H1 (cell line): ENCODE measurements around the gene ANKUB1. TPM values are rescaled to one million over a fixed set of nuclear protein-coding genes. Genes with fewer than 3 reads are reported as not detected.

Experiments used
- CTCF ChIA-PET: fragments of 300-600 bp; sonication (Branson Sonifier 250); formaldehyde crosslinking; loops from one replicate; lab custom pipeline; 2021; ENCODE audit not compliant: partially characterized antibody; lab: Charles Lee
- POLR2A ChIA-PET: fragments of 300-600 bp; sonication (Branson Sonifier 250); formaldehyde crosslinking; loops from one replicate; lab custom pipeline; 2021; ENCODE audit warnings: inconsistent platforms; ENCODE audit not compliant: partially characterized antibody; lab: Charles Lee
- DNase-seq, 2 experiments: peaks; one replicate each; pipeline versions ENCODE4 v3.0.0 to v3.0.0-alpha.2; 2010 to 2022; ENCODE audit warnings: low spot score in 2 of 2, low read depth in 1 of 2, mixed read lengths in 1 of 2
- FAIRE-seq: peaks from 2 replicates; lab custom pipeline; 2011; peaks lifted over from hg19 to GRCh38; lab: Jason Lieb, UNC
- H2AFZ ChIP-seq: 2 replicates; pipeline ENCODE4 v1.8.1; 2012; ENCODE audit warnings: low read length, inconsistent platforms
- H2AK5ac ChIP-seq: 2 replicates; pipeline ENCODE4 v1.6.1; 2013; ENCODE audit warnings: low read depth, low read length
- H2BK120ac ChIP-seq: replicated peaks from 2 replicates; pipeline ENCODE3; 2013; ENCODE audit warnings: low read depth, low read length, inconsistent platforms
- H2BK12ac ChIP-seq: 2 replicates; pipeline ENCODE4 v1.6.1; 2013; ENCODE audit warnings: low read depth, low read length
- H2BK15ac ChIP-seq: 2 replicates; pipeline ENCODE4 v1.6.1; 2013; ENCODE audit warnings: low read length
- H2BK20ac ChIP-seq: 2 replicates; pipeline ENCODE4 v1.6.1; 2013; ENCODE audit warnings: low read length
- H2BK5ac ChIP-seq: 2 replicates; pipeline ENCODE4 v1.6.1; 2013; ENCODE audit warnings: low read depth, low read length
- H3K14ac ChIP-seq: 2 replicates; pipeline ENCODE4 v1.6.1; 2013; ENCODE audit warnings: inconsistent platforms; ENCODE audit not compliant: insufficient read length
- H3K18ac ChIP-seq: 2 replicates; pipeline ENCODE4 v1.6.1; 2013; ENCODE audit warnings: low read length; ENCODE audit errors: extremely low read depth
- H3K23ac ChIP-seq: 2 replicates; pipeline ENCODE4 v1.6.1; 2013; ENCODE audit warnings: inconsistent platforms; ENCODE audit not compliant: insufficient read length
- H3K23me2 ChIP-seq: 2 replicates; pipeline ENCODE4 v1.6.1; 2013; ENCODE audit warnings: low read depth, low read length
- H3K27ac ChIP-seq: 2 replicates; pipeline ENCODE4 v1.6.1; 2011; ENCODE audit warnings: low read depth, low read length, inconsistent platforms
- H3K27me3 ChIP-seq, 4 experiments: replicated peaks in 1 of 4; 1 replicate in 1 of 4; 2 replicates in 3 of 4; pipeline versions ENCODE4 v1.6.1 to v1.8.1; 2011 to 2013; ENCODE audit warnings: low read length in 3 of 4, mild to moderate bottlenecking in 3 of 4, inconsistent platforms in 2 of 4, mixed read lengths in 2 of 4, moderate library complexity in 1 of 4; ENCODE audit not compliant: control insufficient read depth in 3 of 4, insufficient read depth in 3 of 4; ENCODE audit errors: extremely low read depth in 1 of 4
- H3K36me3 ChIP-seq, 4 experiments: 2 replicates each; pipeline versions ENCODE4 v1.6.1 to v1.8.1; 2011 to 2013; ENCODE audit warnings: mild to moderate bottlenecking in 4 of 4, low read length in 3 of 4, moderate library complexity in 2 of 4, control low read depth in 1 of 4, inconsistent platforms in 1 of 4; ENCODE audit not compliant: insufficient read depth in 4 of 4, control insufficient read depth in 2 of 4
- H3K4ac ChIP-seq: replicated peaks from 2 replicates; pipeline ENCODE3; 2013; ENCODE audit warnings: low read length, low read depth, mixed read lengths, inconsistent platforms; ENCODE audit not compliant: insufficient read length
- H3K4me1 ChIP-seq, 4 experiments: replicated peaks in 1 of 4; 1 replicate in 1 of 4; 2 replicates in 3 of 4; pipeline versions ENCODE4 v1.6.1 to v1.8.1; 2011 to 2013; ENCODE audit warnings: low read length in 3 of 4, inconsistent platforms in 2 of 4, mixed read lengths in 1 of 4; ENCODE audit not compliant: insufficient read depth in 4 of 4, control insufficient read depth in 3 of 4
- H3K4me2 ChIP-seq, 2 experiments: 2 replicates each; pipeline versions ENCODE4 v1.6.1 to v1.8.1; 2011 to 2013; ENCODE audit warnings: low read depth in 2 of 2, low read length in 2 of 2, control low read depth in 1 of 2, inconsistent platforms in 1 of 2, mild to moderate bottlenecking in 1 of 2; ENCODE audit not compliant: insufficient read depth in 1 of 2
- H3K4me3 ChIP-seq, 4 experiments: fragments of 200-600, 300-600 bp in 1 of 4; sonication (generic), shearing (Covaris generic), sonication (Bioruptor Twin) in 1 of 4; 2 replicates each; pipeline versions ENCODE4 v1.5.1 to v1.8.1; 2011 to 2016; ENCODE audit warnings: low read length in 4 of 4, low read depth in 3 of 4, control low read depth in 2 of 4, inconsistent platforms in 2 of 4, mild to moderate bottlenecking in 2 of 4, mixed read lengths in 1 of 4, moderate library complexity in 1 of 4; ENCODE audit not compliant: insufficient read depth in 2 of 4; ENCODE audit errors: extremely low read depth in 1 of 4
- H3K56ac ChIP-seq: replicated peaks from 2 replicates; pipeline ENCODE3; 2013; ENCODE audit warnings: low read depth, mild to moderate bottlenecking, mixed read lengths, low read length, inconsistent platforms; ENCODE audit not compliant: insufficient read length
- H3K79me1 ChIP-seq: 2 replicates; pipeline ENCODE4 v1.6.1; 2013; ENCODE audit warnings: low read depth, low read length, control low read depth
- H3K79me2 ChIP-seq, 2 experiments: 2 replicates each; pipeline versions ENCODE4 v1.6.1 to v1.8.1; 2012 to 2013; ENCODE audit warnings: low read length in 2 of 2, mild to moderate bottlenecking in 2 of 2, inconsistent platforms in 1 of 2; ENCODE audit not compliant: insufficient read depth in 2 of 2, control insufficient read depth in 1 of 2
- H3K9ac ChIP-seq, 4 experiments: replicated peaks in 1 of 4; 1 replicate in 1 of 4; 2 replicates in 3 of 4; pipeline versions ENCODE4 v1.6.1 to v1.8.1; 2011 to 2013; ENCODE audit warnings: low read depth in 3 of 4, low read length in 3 of 4, control low read depth in 2 of 4, mild to moderate bottlenecking in 2 of 4, moderate library complexity in 2 of 4, inconsistent platforms in 1 of 4; ENCODE audit errors: extremely low read depth in 1 of 4
- H3K9me3 ChIP-seq, 2 experiments: 2 replicates each; pipeline versions ENCODE4 v1.6.1 to v1.8.1; 2012 to 2013; ENCODE audit warnings: mild to moderate bottlenecking in 2 of 2, moderate library complexity in 2 of 2, control low read depth in 1 of 2, inconsistent platforms in 1 of 2, low read depth in 1 of 2, low read length in 1 of 2, mixed read lengths in 1 of 2; ENCODE audit not compliant: insufficient read depth in 2 of 2
- H4K20me1 ChIP-seq, 2 experiments: replicated peaks in 1 of 2; 2 replicates each; pipeline versions ENCODE3 to v1.8.1; 2011 to 2013; ENCODE audit warnings: inconsistent platforms in 2 of 2, low read length in 2 of 2, mild to moderate bottlenecking in 1 of 2; ENCODE audit not compliant: insufficient read depth in 2 of 2, control insufficient read depth in 1 of 2
- H4K5ac ChIP-seq: 2 replicates; pipeline ENCODE4 v1.6.1; 2013; ENCODE audit warnings: low read length, low read depth, mixed read lengths, inconsistent platforms; ENCODE audit not compliant: insufficient read length
- H4K8ac ChIP-seq: 2 replicates; pipeline ENCODE4 v1.8.0; 2013; ENCODE audit warnings: mild to moderate bottlenecking, moderate library complexity, low read length, inconsistent platforms; ENCODE audit not compliant: insufficient read depth; ENCODE audit errors: extremely low read depth
- H4K91ac ChIP-seq: replicated peaks from 2 replicates; pipeline ENCODE3; 2013; ENCODE audit warnings: low read length, mixed read lengths, inconsistent platforms; ENCODE audit not compliant: insufficient read length
- CHD2 ChIP-seq: IDR thresholded peaks from 2 replicates; pipeline ENCODE4 v1.6.1; 2012; ENCODE audit warnings: low read length, improper control_type of control experiment
- CREB1 ChIP-seq: IDR thresholded peaks from 2 replicates; pipeline ENCODE4 v1.6.1; 2012; ENCODE audit warnings: inconsistent platforms
- FOSL1 ChIP-seq: IDR thresholded peaks from 2 replicates; pipeline ENCODE4 v1.6.1; 2011; ENCODE audit warnings: mild to moderate bottlenecking, low read depth, low read length, moderate library complexity; ENCODE audit not compliant: insufficient read depth
- HDAC6 ChIP-seq: IDR thresholded peaks from one replicate; pipeline ENCODE4 v1.7.1; 2012; ENCODE audit warnings: low read depth, mild to moderate bottlenecking, inconsistent platforms, low read length, moderate library complexity
- KDM1A ChIP-seq: fragments of 200-600, 300-600 bp; sonication (generic); IDR thresholded peaks from 2 replicates; pipeline ENCODE4 v1.7.1; 2016; ENCODE audit warnings: mild to moderate bottlenecking, low read length, borderline replicate concordance
- KDM4A ChIP-seq: IDR thresholded peaks from one replicate; pipeline ENCODE4 v1.7.1; 2012; ENCODE audit warnings: low read depth, mild to moderate bottlenecking, moderate library complexity, low read length, inconsistent platforms; ENCODE audit not compliant: severe bottlenecking
- KDM5A ChIP-seq: fragments of 200-600 bp; IDR thresholded peaks from 2 replicates; pipeline ENCODE4 v1.7.1; 2012; ENCODE audit warnings: mild to moderate bottlenecking, low read length, inconsistent platforms, mixed read lengths
- RNF2 ChIP-seq: fragments of 200-900, 300-1000 bp; sonication (generic); IDR thresholded peaks from 2 replicates; pipeline ENCODE4 v1.7.1; 2016; ENCODE audit warnings: borderline replicate concordance, low read depth, mild to moderate bottlenecking, antibody characterized with exemption, low read length; ENCODE audit not compliant: poor library complexity, severe bottlenecking; ENCODE audit errors: missing control alignments
- TCF12 ChIP-seq: IDR thresholded peaks from 2 replicates; pipeline ENCODE4 v1.6.1; 2011; ENCODE audit warnings: low read depth, mild to moderate bottlenecking, low read length
- ZNF274 ChIP-seq: IDR thresholded peaks from 2 replicates; pipeline ENCODE4 v1.7.0; 2012; ENCODE audit warnings: low read length, borderline replicate concordance; ENCODE audit errors: extremely low read depth
- WGBS, 2 experiments: shearing (Covaris generic) in 1 of 2; methylation state at CpG; one replicate each; pipeline versions ENCODE4 v1.1.6 to v1.1.7; 2013 to 2015; ENCODE audit warnings: low lambda C conversion rate in 2 of 2, mixed read lengths in 2 of 2, inconsistent platforms in 1 of 2, low coverage in 1 of 2, missing lambda C conversion rate in 1 of 2; ENCODE audit not compliant: insufficient replicate concordance in 2 of 2, insufficient coverage in 1 of 2, insufficient read length in 1 of 2; ENCODE audit errors: extremely low coverage in 1 of 2, missing lambda C conversion rate in 1 of 2; 5-methylcytosine and 5-hydroxymethylcytosine counted together
- polyA plus RNA-seq, 7 experiments: library from polyadenylated mRNA; depleted of rRNA in 3 of 7; stranded (reverse) in 5 of 7; unstranded in 2 of 7; fragments of >200 nt in 5 of 7; fragments of 200-250 nt in 2 of 7; gene quantifications; 1 replicate in 5 of 7; 2 replicates in 1 of 7; 4 replicates in 1 of 7; pipeline versions ENCODE4 v1.2.1 to v1.2.3, GENCODE V29; 2011 to 2013; ENCODE audit warnings: missing spikeins in 2 of 7, mixed read lengths in 2 of 7
- total RNA-seq: library from RNA; stranded (reverse); fragmentation: NEBNext Ultra II Directional; extraction: Animal tissue kit (Norgen Biotek cat#: 25700); gene quantifications from 2 replicates; pipeline ENCODE4 v1.2.1, GENCODE V29; 2021
- TF ChIP-seq, protein P1 (sequence below): IDR thresholded peaks from 2 replicates; pipeline ENCODE4 v1.6.1; 2011; ENCODE audit warnings: low read depth, mild to moderate bottlenecking, low read length; ENCODE audit not compliant: insufficient read depth

Gene ANKUB1
- total and polyA plus RNA-seq, 2 of the 8 experiments (the other 6 are each of a cell fraction or from before 2014, with no cell fraction given) = not detected

DNA sequence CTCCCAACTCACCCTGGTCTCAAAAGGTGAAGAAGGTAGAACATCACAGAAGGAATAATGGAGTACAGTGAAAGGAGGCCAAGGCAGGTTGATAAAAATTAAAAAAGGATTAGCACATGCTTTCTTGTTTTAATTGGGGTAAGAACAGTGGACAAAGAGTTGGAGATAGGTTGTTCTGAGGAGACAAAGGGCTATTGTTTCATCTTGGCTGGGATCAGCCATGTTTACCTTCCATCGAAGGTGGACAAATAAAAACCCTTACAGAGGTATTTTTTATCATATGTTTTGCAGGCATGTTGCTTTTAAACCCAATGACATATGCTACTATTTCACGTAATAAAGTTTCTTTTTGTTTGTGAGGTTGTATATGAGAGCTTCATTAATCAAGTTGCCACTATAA is 53.0 kb downstream of the ANKUB1 start:
- H3K27me3 ChIP-seq = no peaks in the 10 kb centered on the region
- no peak overlapping the region for H4K91ac ChIP-seq
- DNase-seq (no peak), FAIRE-seq (no peak)
- no peak overlapping the region for H2AK5ac ChIP-seq
- H2BK5ac ChIP-seq = no peak overlapping the region
- ChIA-PET POLR2A (interaction anchor here (0.8 to 1.0 kb wide), 2 partner anchors 8 to 74 kb away, joined by 3 to 4 read pairs; partner anchors contain the start of gene RNF13), CTCF (interaction anchor here (1.0 kb wide), 1 partner anchor 22 kb away, joined by 4 read pairs; no protein-coding TSS in a partner anchor)
- no peak overlapping the region for H3K27ac ChIP-seq
- no peak overlapping the region for H3K56ac ChIP-seq
- H3K79me1 ChIP-seq = no peaks in the 10 kb centered on the region
- no peak overlapping the region for H3K18ac ChIP-seq
- WGBS, 2 experiments = 90% methylated on average over 2 of the region's 2 CpGs; no CpG with 5 or more reads in 1 of the 2 experiments
- H3K4me2 ChIP-seq = no peak overlapping the region
- no peak overlapping the region for H2AFZ ChIP-seq
- no peaks in the 10 kb centered on the region for H3K23me2 ChIP-seq
- no peak overlapping the region for H2BK15ac ChIP-seq
- no peak overlapping the region for H2BK120ac ChIP-seq
- H3K14ac ChIP-seq = no peak overlapping the region
- no peak overlapping the region for H3K23ac ChIP-seq
- no peak overlapping the region for H4K8ac ChIP-seq
- H4K20me1 ChIP-seq = no peaks in the 10 kb centered on the region
- no peaks in the 10 kb centered on the region for H3K79me2 ChIP-seq
- H4K5ac ChIP-seq = no peak overlapping the region
- H3K4me1 ChIP-seq = no peaks in the 10 kb centered on the region
- no peak overlapping the region for H2BK20ac ChIP-seq
- no peak overlapping the region for H3K4me3 ChIP-seq
- no peak overlapping the region for H3K4ac ChIP-seq
- H3K36me3 ChIP-seq = peaks cover 0 to 11% (median 7%) of the 10 kb centered on the region in 4 experiments; a peak in 4 of 8 replicates
- H3K9me3 ChIP-seq = no peaks in the 10 kb centered on the region
- H3K9ac ChIP-seq = no peak overlapping the region
- no peak overlapping the region for H2BK12ac ChIP-seq
- TF ChIP-seq CREB1 (no peak), KDM1A (no peak), FOSL1 (no peak), KDM4A (no peak), CHD2 (no peak), RNF2 (no peak), HDAC6 (no peak), TCF12 (no peak), KDM5A (no peak), ZNF274 (no peak)
- TF ChIP-seq, protein P1, sequence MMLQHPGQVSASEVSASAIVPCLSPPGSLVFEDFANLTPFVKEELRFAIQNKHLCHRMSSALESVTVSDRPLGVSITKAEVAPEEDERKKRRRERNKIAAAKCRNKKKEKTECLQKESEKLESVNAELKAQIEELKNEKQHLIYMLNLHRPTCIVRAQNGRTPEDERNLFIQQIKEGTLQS = no peak
